Astrocyte of the cerebellum (primary cell): ENCODE results near the gene PLEKHG5.
A peak's percentile ranks its signal among the peaks of the same experiment; 100 is the strongest.

Source experiments
- DNase-seq: peaks from one replicate; pipeline ENCODE4 v3.0.0-alpha.2; 2011; ENCODE audit warnings: low read depth
- H3K4me3 ChIP-seq: 2 replicates; pipeline ENCODE4 v1.5.1; 2011; ENCODE audit warnings: mild to moderate bottlenecking, low read depth, low read length, moderate library complexity
- in situ Hi-C: cut with HindIII; loops from 2 replicates; pipeline ENCODE4 v1.10.0; 2017; ENCODE audit warnings: low sequenced_read_pairs
- TF ChIP-seq, protein P1 (sequence below): IDR thresholded peaks from 2 replicates; pipeline ENCODE4 v1.5.1; 2012; ENCODE audit warnings: low read length, low read depth, moderate library complexity, mild to moderate bottlenecking; ENCODE audit errors: missing control alignments

The PLEKHG5 gene

DNA sequence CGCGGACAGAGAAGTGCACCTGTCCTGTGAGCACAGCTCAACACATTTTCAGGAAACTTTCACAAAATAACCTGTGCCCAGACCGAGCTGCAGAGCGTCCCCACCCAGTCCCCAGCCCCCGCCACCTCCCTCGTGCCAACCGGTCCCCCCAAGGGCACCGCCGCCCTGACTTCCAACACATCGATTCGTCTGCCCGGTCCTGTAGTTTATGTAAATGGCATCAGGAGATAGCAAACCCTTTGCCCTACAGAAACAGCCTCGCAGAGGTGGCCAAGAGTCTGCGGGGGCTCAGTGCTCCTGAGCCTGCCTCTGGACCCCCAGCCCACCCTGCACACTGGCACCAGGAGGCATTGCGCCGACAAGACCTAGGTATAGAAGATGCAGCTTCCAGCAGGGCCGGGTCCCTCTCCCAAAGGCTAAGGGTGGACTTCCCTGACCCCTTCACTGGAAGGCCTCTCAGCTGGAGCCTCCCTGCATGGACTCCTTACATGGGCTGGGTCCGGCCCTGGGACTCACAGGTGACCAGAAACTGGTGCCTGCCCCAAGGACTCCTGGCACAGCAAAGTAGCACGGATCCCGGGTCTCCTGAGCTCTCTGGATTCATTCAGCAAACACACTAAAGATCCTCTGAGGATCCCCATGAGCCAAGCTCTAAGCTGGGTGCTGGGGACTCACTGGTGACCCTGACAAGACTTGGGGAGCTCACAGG, 6.6 kb upstream of the PLEKHG5 start:
- in situ Hi-C loops: no loop called here
- no peak for DNase-seq
- TF ChIP-seq, protein P1, sequence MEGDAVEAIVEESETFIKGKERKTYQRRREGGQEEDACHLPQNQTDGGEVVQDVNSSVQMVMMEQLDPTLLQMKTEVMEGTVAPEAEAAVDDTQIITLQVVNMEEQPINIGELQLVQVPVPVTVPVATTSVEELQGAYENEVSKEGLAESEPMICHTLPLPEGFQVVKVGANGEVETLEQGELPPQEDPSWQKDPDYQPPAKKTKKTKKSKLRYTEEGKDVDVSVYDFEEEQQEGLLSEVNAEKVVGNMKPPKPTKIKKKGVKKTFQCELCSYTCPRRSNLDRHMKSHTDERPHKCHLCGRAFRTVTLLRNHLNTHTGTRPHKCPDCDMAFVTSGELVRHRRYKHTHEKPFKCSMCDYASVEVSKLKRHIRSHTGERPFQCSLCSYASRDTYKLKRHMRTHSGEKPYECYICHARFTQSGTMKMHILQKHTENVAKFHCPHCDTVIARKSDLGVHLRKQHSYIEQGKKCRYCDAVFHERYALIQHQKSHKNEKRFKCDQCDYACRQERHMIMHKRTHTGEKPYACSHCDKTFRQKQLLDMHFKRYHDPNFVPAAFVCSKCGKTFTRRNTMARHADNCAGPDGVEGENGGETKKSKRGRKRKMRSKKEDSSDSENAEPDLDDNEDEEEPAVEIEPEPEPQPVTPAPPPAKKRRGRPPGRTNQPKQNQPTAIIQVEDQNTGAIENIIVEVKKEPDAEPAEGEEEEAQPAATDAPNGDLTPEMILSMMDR: no peak
- peak overlapping the region; percentile 65 for H3K4me3 ChIP-seq

GRCh38 chr1:6497215-6497866, 5.9 kb upstream of the PLEKHG5 start:
- TF ChIP-seq, protein P1: no peak
- in situ Hi-C loops: no loop called here
- H3K4me3 ChIP-seq: peak overlapping the region; percentile 65
- no peak for DNase-seq

- in situ Hi-C loops: no loop called here
- DNase-seq: no peak
- TF ChIP-seq, protein P1: no peak
- H3K4me3 ChIP-seq: peak overlapping the region; percentile 65
These were observed 5.4 kb upstream of the PLEKHG5 start for GRCh38 chr1:6496890-6497214.

DNA sequence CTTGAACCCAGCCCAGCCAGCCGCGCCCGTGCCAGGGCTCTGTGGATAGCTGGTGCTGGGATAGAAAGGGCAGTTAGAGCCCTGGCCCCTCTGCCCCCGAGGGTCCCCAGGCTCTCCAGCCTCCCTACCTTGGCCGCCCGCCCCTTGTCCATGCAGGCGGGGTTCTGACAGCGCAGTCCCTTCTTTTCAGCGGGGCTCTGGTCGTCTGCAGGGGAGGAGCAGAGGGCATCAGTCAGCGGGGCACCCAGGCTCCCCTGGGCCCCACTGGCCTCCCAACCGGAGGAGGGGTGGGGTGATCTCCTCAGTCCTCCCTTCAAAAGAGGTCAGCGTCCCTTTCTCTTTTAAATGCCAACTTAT, 4.9 kb upstream of the PLEKHG5 start:
- in situ Hi-C loops: no loop called here
- no peak for DNase-seq
- TF ChIP-seq, protein P1: no peak
- H3K4me3 ChIP-seq: peak overlapping the region; percentile 65

DNA sequence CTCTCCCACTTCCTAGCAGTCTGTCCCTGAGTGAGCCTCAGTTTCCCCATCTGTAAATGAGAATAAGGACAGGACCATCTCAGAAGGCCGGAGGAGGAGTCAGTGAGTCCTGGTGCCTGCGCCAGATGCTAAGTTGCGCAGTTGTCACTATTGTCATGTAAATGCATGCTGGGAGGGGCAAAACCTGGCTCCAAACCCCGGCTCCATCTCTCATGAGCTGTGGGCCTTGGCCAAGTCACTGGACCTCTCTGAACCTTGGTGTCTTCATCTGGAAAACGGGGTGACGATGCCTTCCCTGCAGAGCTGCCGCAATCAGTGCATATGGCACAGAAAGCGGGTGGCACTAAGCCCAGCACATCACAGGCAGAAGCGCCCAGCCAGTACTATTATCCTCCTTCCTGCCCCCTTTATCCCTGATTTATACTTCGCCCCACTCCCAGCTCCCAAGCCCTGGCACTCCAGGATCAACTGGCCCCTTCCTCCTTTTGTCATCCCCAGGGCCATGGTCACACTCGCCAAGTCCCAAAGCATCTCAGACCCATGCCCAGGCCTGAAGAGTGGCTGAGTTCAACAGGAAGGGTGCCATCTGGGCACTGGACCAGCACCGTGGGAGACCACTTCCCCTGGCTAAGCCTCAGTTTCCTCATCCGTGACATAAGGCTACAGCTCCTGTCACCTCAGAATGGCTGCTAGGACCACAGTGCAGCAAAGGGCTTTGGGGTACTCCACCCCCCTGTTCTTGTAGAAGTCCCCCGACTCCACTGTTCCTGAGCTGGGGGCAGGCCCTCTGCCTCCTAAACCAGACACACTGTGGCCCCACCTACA, 4.3 kb upstream of the PLEKHG5 start:
- in situ Hi-C loops: no loop called here
- TF ChIP-seq, protein P1: no peak
- H3K4me3 ChIP-seq: peak overlapping the region; percentile 65
- DNase-seq: no peak

GRCh38 chr1:6495041-6495441, 3.6 kb upstream of the PLEKHG5 start:
- DNase-seq: no peak
- in situ Hi-C loops: no loop called here
- H3K4me3 ChIP-seq: no peak overlapping the region
- TF ChIP-seq, protein P1: no peak
